Uterus (tissue), 4 donors: ENCODE results near the gene CHST11. TPM values are rescaled to one million over a fixed set of nuclear protein-coding genes. Genes with fewer than 3 reads are reported as not detected.
A peak's percentile ranks its signal among the peaks of the same experiment; 100 is the strongest.

Source experiments
- DNase-seq, 2 donors: peaks; one replicate each; pipeline ENCODE4 v3.0.0-alpha.2; 2019 to 2020
- H3K27ac ChIP-seq, 2 donors: fragments of 200-600 bp; sonication (generic); 1 replicate in 1 of 2; 2 replicates in 1 of 2; pipeline ENCODE4 v1.5.1; 2016 to 2018
- H3K27me3 ChIP-seq, 2 donors: fragments of 200-600 bp; sonication (generic); one replicate each; pipeline ENCODE4 v1.5.1; 2018 to 2019; ENCODE audit warnings: control low read depth in 1 of 2
- H3K36me3 ChIP-seq, 2 donors: fragments of 200-600 bp; sonication (generic); one replicate each; pipeline ENCODE4 v1.5.1; 2019; ENCODE audit warnings: control low read depth in 1 of 2
- H3K4me1 ChIP-seq, 2 donors: fragments of 200-600 bp; sonication (generic); one replicate each; pipeline ENCODE4 v1.5.1; 2018 to 2019; ENCODE audit warnings: control low read depth in 1 of 2
- H3K4me3 ChIP-seq, 2 donors: fragments of 200-600 bp; sonication (generic); 1 replicate in 1 of 2; 2 replicates in 1 of 2; pipeline ENCODE4 v1.5.1; 2018 to 2019; ENCODE audit warnings: mild to moderate bottlenecking in 1 of 2
- H3K9me3 ChIP-seq, 2 donors: fragments of 200-600 bp; sonication (generic); one replicate each; pipeline ENCODE4 v1.5.1; 2019; ENCODE audit warnings: control low read depth in 1 of 2
- CTCF ChIP-seq, 4 experiments: fragments of 200-600 bp in 2 of 4; fragments of 450-650 bp in 2 of 4; sonication (generic) in 2 of 4; IDR thresholded peaks; one replicate each; pipeline ENCODE4 v1.5.1; 2016 to 2019; ENCODE audit warnings: antibody characterized with exemption in 4 of 4, mild to moderate bottlenecking in 2 of 4, moderate library complexity in 1 of 4
- POLR2A ChIP-seq, 2 donors: fragments of 450-650 bp; IDR thresholded peaks; one replicate each; pipeline ENCODE4 v1.6.1; 2016; ENCODE audit warnings: antibody characterized with exemption in 2 of 2, mild to moderate bottlenecking in 1 of 2, moderate library complexity in 1 of 2
- intact Hi-C: fragments of 100-400 bp; cut with DNase I; formaldehyde crosslinking; loops from one replicate; pipeline ENCODE4 v1.15.1; 2023; ENCODE audit warnings: low total_unique reads
- total RNA-seq, 4 donors: library from RNA; depleted of rRNA in 3 of 4; stranded (reverse); fragments of >200 nt in 3 of 4; gene quantifications; one replicate each; pipeline versions ENCODE4 v1.1.0 to v1.2.4, GENCODE V29; 2014 to 2023
- donor health status: DM: yes; HTN: yes; CAD: no.

CHST11 gene
- total RNA-seq, 4 donors from 2014 or later = 21.0 to 82.1 (median 58.7) TPM

DNA sequence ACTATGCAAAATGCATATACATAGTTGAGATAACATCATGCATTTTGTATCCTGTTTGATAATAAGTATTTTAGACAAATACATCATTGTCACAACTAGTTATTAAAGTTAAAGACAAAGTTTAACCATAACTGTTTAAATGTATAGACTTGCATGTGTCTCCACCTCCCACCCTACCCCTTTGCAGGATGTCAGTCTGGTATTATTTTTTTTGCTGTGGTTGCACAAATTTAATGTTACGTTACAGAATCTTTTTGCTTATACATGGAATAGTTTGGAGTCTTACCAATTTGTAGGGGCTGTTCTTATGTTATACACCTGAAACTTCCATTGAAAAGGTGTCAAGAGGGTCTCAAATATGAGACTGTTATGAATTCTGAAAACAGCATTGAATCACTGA lies 5.6 kb downstream of the CHST11 start:
- H3K27me3 ChIP-seq = no peaks in the 10 kb centered on the region
- H3K9me3 ChIP-seq = no peaks in the 10 kb centered on the region
- H3K36me3 ChIP-seq = no peaks in the 10 kb centered on the region
- H3K4me1 ChIP-seq = no peaks in the 10 kb centered on the region
- H3K4me3 ChIP-seq = no peak overlapping the region
- intact Hi-C loops = no loop called here
- TF ChIP-seq POLR2A (IDR thresholded peaks at IDR 0.05) (no peak), CTCF (IDR thresholded peaks at IDR 0.05) (no peak)
- no peak for DNase-seq
- peak overlapping the region in 1 of 2 donors; percentile 24 for H3K27ac ChIP-seq

GRCh38 chr12:104462931-104463339 lies 6.2 kb downstream of the CHST11 start:
- Histone ChIP-seq H3K27me3 (no peaks in the 10 kb centered on the region), H3K4me3 (no peak overlapping the region), H3K4me1 (no peaks in the 10 kb centered on the region), H3K36me3 (no peaks in the 10 kb centered on the region), H3K9me3 (no peaks in the 10 kb centered on the region), H3K27ac (peak overlapping the region; percentile 0 to 24)
- no peak for TF ChIP-seq POLR2A (IDR thresholded peaks at IDR 0.05)
- no peak for TF ChIP-seq CTCF (IDR thresholded peaks at IDR 0.05)
- no peak for DNase-seq
- intact Hi-C loops = no loop called here

DNA sequence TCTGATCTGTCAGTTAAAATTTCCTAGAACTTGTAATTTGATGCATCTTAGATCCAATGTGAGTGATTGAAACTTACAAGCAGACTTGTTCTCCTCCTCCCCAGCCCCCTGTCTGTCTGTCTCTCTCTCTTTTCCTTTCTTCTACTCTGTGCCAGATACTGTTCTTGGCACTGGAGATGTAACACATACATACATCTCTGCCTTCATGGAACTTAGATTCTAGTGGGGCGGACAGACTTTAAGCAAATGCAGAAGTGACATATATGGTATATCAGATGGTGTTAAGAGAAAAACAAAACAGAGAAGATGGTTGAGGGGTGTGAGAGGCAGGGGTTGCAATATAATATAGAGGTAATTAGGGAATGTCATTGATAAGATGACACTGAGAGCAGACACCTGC lies 6.6 kb downstream of the CHST11 start:
- H3K27ac ChIP-seq = peak overlapping the region; percentile 0 to 24
- H3K27me3 ChIP-seq = no peaks in the 10 kb centered on the region
- no peaks in the 10 kb centered on the region for H3K4me1 ChIP-seq
- no peaks in the 10 kb centered on the region for H3K9me3 ChIP-seq
- TF ChIP-seq POLR2A (IDR thresholded peaks at IDR 0.05) = no peak
- no peak for TF ChIP-seq CTCF (IDR thresholded peaks at IDR 0.05)
- intact Hi-C loops = no loop called here
- H3K36me3 ChIP-seq = no peaks in the 10 kb centered on the region
- DNase-seq = no peak
- H3K4me3 ChIP-seq = no peak overlapping the region

GRCh38 chr12:104464899-104465298 lies 8.2 kb downstream of the CHST11 start:
- no peak for TF ChIP-seq POLR2A (IDR thresholded peaks at IDR 0.05)
- TF ChIP-seq CTCF (IDR thresholded peaks at IDR 0.05) = no peak
- no peaks in the 10 kb centered on the region for H3K4me1 ChIP-seq
- intact Hi-C loops = no loop called here

GRCh38 chr12:104466709-104467345 lies 10.1 kb downstream of the CHST11 start:
- Histone ChIP-seq H3K9me3 (no peaks in the 10 kb centered on the region), H3K27ac (no peak overlapping the region), H3K36me3 (no peaks in the 10 kb centered on the region), H3K4me1 (no peaks in the 10 kb centered on the region), H3K27me3 (no peaks in the 10 kb centered on the region), H3K4me3 (no peak overlapping the region)
- TF ChIP-seq POLR2A (IDR thresholded peaks at IDR 0.05) = no peak
- TF ChIP-seq CTCF (IDR thresholded peaks at IDR 0.05) = no peak
- intact Hi-C loops = no loop called here
- DNase-seq = no peak

More at GRCh38 chr12:104464899-104465298, 8.2 kb downstream of the CHST11 start:
- Histone ChIP-seq H3K36me3 (no peaks in the 10 kb centered on the region), H3K27ac (no peak overlapping the region), H3K27me3 (no peaks in the 10 kb centered on the region), H3K4me3 (no peak overlapping the region), H3K9me3 (no peaks in the 10 kb centered on the region)
- DNase-seq = no peak
